ENCODE data around the gene RRM1.
"Not testable (repeated sequence)": the region's sequence is repeated elsewhere in the genome, so short reads cannot be mapped to it uniquely, and the experiment has no call there.

Gene RRM1

GRCh38 chr11:4146070-4146771 lies 51.6 kb downstream of the RRM1 start:
- no peak for DNase-seq
- no peak for TF ChIP-seq CTCF (IDR thresholded peaks at IDR 0.05; ENCODE audit: low read depth, low read length, missing control alignments)
- Histone ChIP-seq H3K4me3 (ENCODE audit: low read depth, low read length) (no peak overlapping the region), H3K36me3 (replicated peaks) (no peaks in the 10 kb centered on the region), H3K27ac (no peak overlapping the region), H3K27me3 (replicated peaks) (no peaks in the 10 kb centered on the region)
- in situ Hi-C loops (cut with HindIII; ENCODE audit: low pct_ligation_motif_present, low sequenced_read_pairs) = no loop called here

GRCh38 chr11:4146772-4147098 lies 52.1 kb downstream of the RRM1 start:
- no peaks in the 10 kb centered on the region for H3K27me3 ChIP-seq (replicated peaks)
- in situ Hi-C loops (cut with HindIII; ENCODE audit: low pct_ligation_motif_present, low sequenced_read_pairs) = no loop called here
- no peak for DNase-seq
- H3K27ac ChIP-seq = no peak overlapping the region
- H3K4me3 ChIP-seq (ENCODE audit: low read depth, low read length) = no peak overlapping the region
- H3K36me3 ChIP-seq (replicated peaks) = no peaks in the 10 kb centered on the region
- no peak for TF ChIP-seq CTCF (IDR thresholded peaks at IDR 0.05; ENCODE audit: low read depth, low read length, missing control alignments)

GRCh38 chr11:4154503-4154902 lies 59.9 kb downstream of the RRM1 start:
- no peak for DNase-seq
- H3K27ac ChIP-seq = no peak overlapping the region
- H3K36me3 ChIP-seq (replicated peaks) = no peaks in the 10 kb centered on the region
- TF ChIP-seq CTCF (IDR thresholded peaks at IDR 0.05; ENCODE audit: low read depth, low read length, missing control alignments) = no peak
- H3K27me3 ChIP-seq (replicated peaks) = no peaks in the 10 kb centered on the region
- no peak overlapping the region for H3K4me3 ChIP-seq (ENCODE audit: low read depth, low read length)
- in situ Hi-C loops (cut with HindIII; ENCODE audit: low pct_ligation_motif_present, low sequenced_read_pairs) = no loop called here

- no peaks in the 10 kb centered on the region for H3K36me3 ChIP-seq (replicated peaks)
- no peak for TF ChIP-seq CTCF (IDR thresholded peaks at IDR 0.05; ENCODE audit: low read depth, low read length, missing control alignments)
- no peaks in the 10 kb centered on the region for H3K27me3 ChIP-seq (replicated peaks)
- no peak for DNase-seq
- H3K4me3 ChIP-seq (ENCODE audit: low read depth, low read length) = no peak overlapping the region
- in situ Hi-C loops (cut with HindIII; ENCODE audit: low pct_ligation_motif_present, low sequenced_read_pairs) = no loop called here
- H3K27ac ChIP-seq = no peak overlapping the region
Measured at GRCh38 chr11:4156571-4156970, 62.0 kb downstream of the RRM1 start.

GRCh38 chr11:4158818-4159217 lies 64.2 kb downstream of the RRM1 start:
- H3K36me3 ChIP-seq (replicated peaks); H3K27ac ChIP-seq; in situ Hi-C loops (cut with HindIII; ENCODE audit: low pct_ligation_motif_present, low sequenced_read_pairs); H3K27me3 ChIP-seq (replicated peaks); DNase-seq; H3K4me3 ChIP-seq (ENCODE audit: low read depth, low read length): not testable (repeated sequence)

- in situ Hi-C loops (cut with HindIII; ENCODE audit: low pct_ligation_motif_present, low sequenced_read_pairs) = no loop called here
- no peak overlapping the region for H3K27ac ChIP-seq
- H3K36me3 ChIP-seq (replicated peaks) = no peaks in the 10 kb centered on the region
- DNase-seq = no peak
- no peaks in the 10 kb centered on the region for H3K27me3 ChIP-seq (replicated peaks)
- TF ChIP-seq CTCF (IDR thresholded peaks at IDR 0.05; ENCODE audit: low read depth, low read length, missing control alignments) = no peak
- no peak overlapping the region for H3K4me3 ChIP-seq (ENCODE audit: low read depth, low read length)
Measured at GRCh38 chr11:4161305-4161704, 66.7 kb downstream of the RRM1 start.

Data from brain microvascular endothelial cell (primary cell).